Measurements from ENCODE around the gene LLGL2. TPM values are rescaled to one million over a fixed set of nuclear protein-coding genes. Genes with fewer than 3 reads are reported as not detected.

LLGL2 gene
- total RNA-seq, 1 donor from 2014 or later: 34.4 TPM

DNA sequence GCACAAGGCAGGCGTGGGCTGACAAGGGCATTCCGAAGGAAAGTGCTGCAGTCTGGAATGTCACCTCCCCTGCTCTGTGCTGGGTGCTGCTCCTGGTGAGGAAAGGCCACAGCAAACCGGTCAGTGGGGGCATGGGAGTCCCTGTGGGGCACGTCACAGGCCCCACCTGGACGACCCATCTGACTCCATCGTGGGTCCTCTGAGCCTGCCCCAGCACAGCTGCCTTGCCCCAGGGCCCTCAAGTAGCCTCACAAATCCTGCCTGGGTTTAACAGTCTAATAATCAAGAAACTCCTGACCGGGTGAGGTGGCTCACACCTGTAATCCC lies 59.3 kb downstream of the LLGL2 start:
- H3K9me3 Mint-ChIP-seq (ENCODE audit: unreplicated experiment): no peaks in the 10 kb centered on the region
- peaks cover 8% of the 10 kb centered on the region for H3K27me3 Mint-ChIP-seq (ENCODE audit: unreplicated experiment)
- no peak overlapping the region for H3K4me3 Mint-ChIP-seq (ENCODE audit: unreplicated experiment)
- TF ChIP-seq, protein P1, sequence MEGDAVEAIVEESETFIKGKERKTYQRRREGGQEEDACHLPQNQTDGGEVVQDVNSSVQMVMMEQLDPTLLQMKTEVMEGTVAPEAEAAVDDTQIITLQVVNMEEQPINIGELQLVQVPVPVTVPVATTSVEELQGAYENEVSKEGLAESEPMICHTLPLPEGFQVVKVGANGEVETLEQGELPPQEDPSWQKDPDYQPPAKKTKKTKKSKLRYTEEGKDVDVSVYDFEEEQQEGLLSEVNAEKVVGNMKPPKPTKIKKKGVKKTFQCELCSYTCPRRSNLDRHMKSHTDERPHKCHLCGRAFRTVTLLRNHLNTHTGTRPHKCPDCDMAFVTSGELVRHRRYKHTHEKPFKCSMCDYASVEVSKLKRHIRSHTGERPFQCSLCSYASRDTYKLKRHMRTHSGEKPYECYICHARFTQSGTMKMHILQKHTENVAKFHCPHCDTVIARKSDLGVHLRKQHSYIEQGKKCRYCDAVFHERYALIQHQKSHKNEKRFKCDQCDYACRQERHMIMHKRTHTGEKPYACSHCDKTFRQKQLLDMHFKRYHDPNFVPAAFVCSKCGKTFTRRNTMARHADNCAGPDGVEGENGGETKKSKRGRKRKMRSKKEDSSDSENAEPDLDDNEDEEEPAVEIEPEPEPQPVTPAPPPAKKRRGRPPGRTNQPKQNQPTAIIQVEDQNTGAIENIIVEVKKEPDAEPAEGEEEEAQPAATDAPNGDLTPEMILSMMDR (IDR thresholded peaks at IDR 0.05; ENCODE audit: unreplicated experiment): no peak
- no peaks in the 10 kb centered on the region for H3K36me3 Mint-ChIP-seq (ENCODE audit: low read depth, unreplicated experiment)
- H3K4me1 Mint-ChIP-seq (ENCODE audit: unreplicated experiment): no peaks in the 10 kb centered on the region
- no peak overlapping the region for H3K27ac Mint-ChIP-seq (ENCODE audit: unreplicated experiment)
- no peak for DNase-seq (ENCODE audit: low spot score)

DNA sequence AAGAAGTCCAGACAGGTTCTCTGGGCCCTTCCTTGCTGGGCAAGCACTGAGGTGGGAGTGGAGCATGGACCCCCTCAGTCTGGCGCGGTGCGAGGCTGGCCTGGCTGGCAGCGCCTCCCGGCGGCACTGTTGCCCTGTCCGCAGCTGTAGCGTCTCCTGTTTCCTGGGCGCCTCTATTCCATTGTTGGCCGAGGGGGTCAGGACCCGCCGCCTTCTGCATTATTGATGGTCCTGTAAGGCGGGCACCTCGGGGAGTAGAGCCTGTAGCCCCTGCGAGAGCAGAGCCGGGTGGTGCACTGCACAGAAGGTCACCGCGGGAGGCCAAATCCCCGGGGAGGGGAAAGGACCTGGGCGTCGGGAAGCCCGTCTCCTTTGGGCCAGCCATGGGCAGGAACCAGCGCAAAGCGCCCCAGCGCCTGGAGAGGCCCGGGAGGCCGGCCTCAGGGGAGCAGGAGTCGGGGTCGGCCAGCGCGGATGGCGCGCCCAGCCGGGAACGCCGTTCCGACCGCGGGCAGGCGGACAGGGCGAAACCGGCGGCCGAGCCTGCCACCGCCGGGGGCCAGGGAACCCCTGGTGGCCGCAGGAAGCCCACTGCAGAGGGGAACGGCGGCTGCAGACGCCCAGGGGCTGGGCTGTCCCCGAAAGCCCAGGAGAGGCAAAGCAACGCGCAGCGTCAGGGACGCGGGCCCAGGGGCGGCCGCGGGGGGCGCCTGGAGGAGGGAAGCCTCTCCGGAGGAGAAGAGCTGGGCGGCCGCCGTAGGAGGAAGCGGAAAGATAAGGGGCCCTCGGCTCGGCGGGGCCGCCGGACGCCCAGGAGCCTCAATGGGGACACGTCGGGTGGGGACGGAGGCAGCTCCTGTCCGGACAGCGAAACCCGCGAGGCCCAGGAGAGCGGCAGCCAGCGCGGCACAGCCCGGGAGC lies 62.4 kb downstream of the LLGL2 start, which contains the start of gene MYO15B:
TSS of gene MYO15B (plus strand) at position 126 of the 921 bp plus-strand sequence. CDS start at position 384, 258 bp downstream.
- TF ChIP-seq, protein P1 (IDR thresholded peaks at IDR 0.05; ENCODE audit: unreplicated experiment): no peak
- Mint-ChIP-seq H3K36me3 (ENCODE audit: low read depth, unreplicated experiment) (no peaks in the 10 kb centered on the region), H3K9me3 (ENCODE audit: unreplicated experiment) (no peaks in the 10 kb centered on the region), H3K4me1 (ENCODE audit: unreplicated experiment) (no peaks in the 10 kb centered on the region), H3K27ac (ENCODE audit: unreplicated experiment) (no peak within 1 kb of the TSS), H3K27me3 (ENCODE audit: unreplicated experiment) (peaks cover 10% of the 10 kb centered on the region), H3K4me3 (ENCODE audit: unreplicated experiment) (peak within 1 kb of the TSS; percentile 86)
- DNase-seq (ENCODE audit: low spot score): peak; percentile 81

DNA sequence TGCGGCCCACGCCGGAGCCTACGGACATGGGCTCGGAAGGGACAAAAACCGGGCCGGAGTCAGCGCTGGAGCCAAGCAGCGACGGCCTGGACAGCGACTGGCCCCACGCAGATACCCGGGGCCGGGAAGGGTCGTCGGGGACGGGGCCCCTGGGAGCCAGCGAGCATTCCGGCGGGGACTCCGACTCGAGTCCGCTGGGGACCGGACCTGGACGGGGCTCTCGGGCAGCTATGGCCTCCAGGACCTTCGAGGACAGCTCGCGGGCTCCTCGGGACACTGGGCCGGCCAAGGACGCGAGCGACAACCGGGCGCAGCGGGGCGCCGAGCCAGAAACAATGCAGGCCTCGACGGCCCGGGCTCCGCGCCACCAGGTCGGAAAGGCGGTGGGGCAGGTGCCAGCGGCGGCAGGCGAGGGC lies 63.1 kb downstream of the LLGL2 start:
- Mint-ChIP-seq H3K4me1 (ENCODE audit: unreplicated experiment) (no peaks in the 10 kb centered on the region), H3K27ac (ENCODE audit: unreplicated experiment) (no peak overlapping the region), H3K36me3 (ENCODE audit: low read depth, unreplicated experiment) (no peaks in the 10 kb centered on the region), H3K27me3 (ENCODE audit: unreplicated experiment) (peaks cover 10% of the 10 kb centered on the region), H3K4me3 (ENCODE audit: unreplicated experiment) (no peak overlapping the region), H3K9me3 (ENCODE audit: unreplicated experiment) (no peaks in the 10 kb centered on the region)
- no peak for DNase-seq (ENCODE audit: low spot score)
- TF ChIP-seq, protein P1 (IDR thresholded peaks at IDR 0.05; ENCODE audit: unreplicated experiment): no peak

DNA sequence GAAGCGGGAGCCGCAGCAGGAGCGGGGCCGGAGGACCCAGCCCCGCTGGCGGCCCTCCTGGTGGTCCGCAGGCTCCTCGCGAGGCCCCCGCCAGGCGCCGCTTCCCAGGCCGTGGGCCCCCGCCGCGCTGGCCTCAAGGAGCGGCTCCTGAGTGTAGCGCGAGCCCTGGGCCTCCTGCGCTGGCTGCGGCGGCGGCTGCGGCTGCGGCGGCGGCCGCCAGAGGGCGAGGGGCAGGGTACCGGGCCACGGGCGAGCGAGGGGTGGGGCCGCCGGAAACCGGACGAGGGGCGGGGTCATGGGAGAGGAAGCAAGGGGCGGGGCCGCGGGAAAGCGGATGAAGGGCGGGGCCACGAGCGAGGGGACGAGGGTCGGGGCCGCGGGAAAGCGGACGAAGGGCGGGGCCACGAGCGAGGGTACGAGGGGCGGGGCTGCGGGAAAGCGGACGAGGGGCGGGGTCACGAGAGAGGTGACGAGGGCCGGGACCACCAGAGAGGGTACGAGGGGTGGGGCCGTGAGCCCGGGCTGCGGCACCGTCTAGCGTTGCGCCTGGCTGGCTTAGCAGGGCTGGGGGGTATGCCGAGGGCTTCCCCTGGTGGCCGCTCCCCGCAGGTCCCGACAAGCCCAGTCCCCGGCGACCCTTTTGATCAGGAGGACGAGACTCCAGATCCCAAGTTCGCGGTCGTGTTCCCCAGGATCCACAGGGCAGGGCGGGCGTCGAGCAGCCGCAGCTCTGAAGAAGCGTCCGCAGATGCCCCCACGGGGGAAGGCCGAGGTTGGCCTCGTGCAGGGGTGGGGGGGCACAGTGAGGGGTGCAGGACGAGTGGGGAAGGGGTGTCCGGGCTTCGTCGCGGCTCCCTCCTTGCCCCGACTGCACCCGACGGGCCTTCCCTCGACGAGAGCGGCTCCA lies 63.8 kb downstream of the LLGL2 start:
- H3K27me3 Mint-ChIP-seq (ENCODE audit: unreplicated experiment): peaks cover 8% of the 10 kb centered on the region
- no peaks in the 10 kb centered on the region for H3K36me3 Mint-ChIP-seq (ENCODE audit: low read depth, unreplicated experiment)
- TF ChIP-seq, protein P1 (IDR thresholded peaks at IDR 0.05; ENCODE audit: unreplicated experiment): peak; percentile 84
- DNase-seq (ENCODE audit: low spot score): peak; percentile 95
- no peaks in the 10 kb centered on the region for H3K9me3 Mint-ChIP-seq (ENCODE audit: unreplicated experiment)
- H3K27ac Mint-ChIP-seq (ENCODE audit: unreplicated experiment): no peak overlapping the region
- no peaks in the 10 kb centered on the region for H3K4me1 Mint-ChIP-seq (ENCODE audit: unreplicated experiment)
- peak overlapping the region; percentile 67 for H3K4me3 Mint-ChIP-seq (ENCODE audit: unreplicated experiment)

All from endothelial cell (in vitro differentiated cells).